HG02678 (cell line): Measurements from ENCODE around the gene ZMIZ1.

Experiments
- ATAC-seq: cut with Tn5 transposase; IDR thresholded peaks from one replicate; pipeline ENCODE4 v1.9.1; 2021; ENCODE audit warnings: mild to moderate bottlenecking, moderate library complexity; ENCODE audit not compliant: unreplicated experiment

ZMIZ1 gene

GRCh38 chr10:79292891-79293746 is 224.4 kb downstream of the ZMIZ1 start:
- ATAC-seq: no peak

DNA sequence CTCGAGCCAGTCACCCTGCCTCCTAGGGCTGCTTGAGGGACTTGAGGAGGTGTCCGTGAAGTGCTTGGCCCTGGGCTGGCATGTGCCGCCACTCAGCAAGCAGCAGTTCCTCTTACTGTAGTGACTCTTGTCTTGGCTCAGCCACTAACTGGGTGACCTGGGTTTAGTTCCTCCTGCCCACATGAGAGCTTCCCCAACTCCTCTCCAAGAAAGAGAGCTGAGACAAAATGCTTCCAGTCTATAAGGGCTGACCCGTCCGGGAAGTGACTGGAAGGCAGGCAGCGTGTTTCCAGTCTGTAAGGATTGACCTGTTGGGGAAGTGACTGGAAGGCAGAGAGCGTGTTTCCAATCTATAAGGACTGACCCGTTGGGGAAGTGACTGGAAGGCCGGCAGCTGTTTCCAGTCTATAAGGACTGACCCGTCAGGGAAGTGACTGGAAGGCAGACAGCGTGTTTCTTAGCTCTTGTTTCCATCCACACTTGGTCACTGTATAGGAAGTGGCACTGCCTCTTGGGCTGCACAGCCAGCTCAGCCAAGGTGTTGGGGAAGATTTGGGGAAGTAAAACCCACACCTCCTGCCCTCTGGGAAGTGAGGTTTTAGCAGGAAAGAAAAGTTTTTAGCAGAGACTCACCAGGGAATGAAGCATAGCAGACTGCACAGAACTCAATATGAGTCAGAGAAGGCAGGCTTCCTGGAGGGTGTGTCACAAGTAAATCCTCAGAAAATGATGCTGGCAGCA is 225.2 kb downstream of the ZMIZ1 start:
- ATAC-seq: no peak

DNA sequence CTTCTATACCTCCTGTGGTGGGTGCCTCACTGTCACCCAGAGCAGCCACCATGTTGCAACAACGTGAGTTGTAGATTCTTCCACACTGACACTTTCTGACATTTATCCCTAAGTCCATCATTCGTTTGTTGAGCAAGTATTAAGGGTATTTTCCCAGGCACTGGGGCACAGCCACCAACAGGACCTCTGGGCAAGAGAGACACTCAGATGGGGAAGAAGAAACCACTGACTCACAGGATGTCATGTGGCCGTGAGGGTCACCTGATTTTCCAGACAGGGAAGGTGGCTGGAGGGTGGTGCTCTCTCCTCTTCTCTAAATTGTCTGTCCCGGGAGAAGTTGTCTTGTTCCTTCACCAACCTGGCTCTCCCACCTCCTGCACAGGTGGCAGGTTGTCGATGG is 226.8 kb downstream of the ZMIZ1 start:
- ATAC-seq: no peak

GRCh38 chr10:79296431-79296830 is 227.7 kb downstream of the ZMIZ1 start:
- no peak for ATAC-seq

GRCh38 chr10:79298403-79299244 is 229.9 kb downstream of the ZMIZ1 start:
- ATAC-seq: no peak

DNA sequence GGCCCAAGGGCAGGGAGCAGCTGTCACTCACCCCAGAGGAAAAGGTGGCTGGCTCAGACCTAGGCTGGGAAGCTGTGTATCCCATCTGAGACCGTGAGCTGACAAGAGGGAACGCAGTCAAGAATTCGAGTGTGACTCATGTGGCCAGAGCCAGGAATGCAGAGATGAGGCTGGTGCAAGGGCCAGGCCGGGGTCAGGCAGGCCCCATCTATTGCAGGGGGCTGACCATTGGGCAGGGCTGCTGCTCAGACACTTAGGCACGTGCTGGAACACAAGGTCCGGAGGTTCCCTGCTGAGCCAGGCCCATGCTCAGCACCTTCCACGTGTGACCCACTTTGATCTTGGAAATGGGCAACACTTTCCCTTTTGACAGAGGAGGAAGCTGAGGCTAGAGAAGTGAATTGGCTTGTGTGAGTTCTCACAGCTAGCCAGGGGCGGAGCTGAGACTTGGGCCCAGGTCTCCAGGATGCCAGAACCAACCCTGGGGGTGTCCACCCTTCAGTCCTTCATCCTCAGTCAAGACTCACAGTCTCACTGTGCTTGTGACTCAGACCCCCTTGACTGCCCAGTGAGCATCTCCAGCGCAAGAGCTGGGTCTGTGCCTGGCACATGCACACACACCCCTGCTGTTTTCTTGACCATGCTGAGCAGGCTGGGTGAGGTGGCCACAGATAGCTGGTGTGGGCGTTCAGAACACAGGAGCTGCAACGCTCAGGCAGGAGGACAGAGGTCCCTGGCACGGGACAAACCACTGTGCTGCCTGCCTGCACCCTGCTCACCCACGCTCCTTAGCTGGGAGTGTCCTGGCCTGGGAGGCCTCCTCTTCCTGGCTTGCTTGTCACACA is 230.9 kb downstream of the ZMIZ1 start:
- no peak for ATAC-seq

DNA sequence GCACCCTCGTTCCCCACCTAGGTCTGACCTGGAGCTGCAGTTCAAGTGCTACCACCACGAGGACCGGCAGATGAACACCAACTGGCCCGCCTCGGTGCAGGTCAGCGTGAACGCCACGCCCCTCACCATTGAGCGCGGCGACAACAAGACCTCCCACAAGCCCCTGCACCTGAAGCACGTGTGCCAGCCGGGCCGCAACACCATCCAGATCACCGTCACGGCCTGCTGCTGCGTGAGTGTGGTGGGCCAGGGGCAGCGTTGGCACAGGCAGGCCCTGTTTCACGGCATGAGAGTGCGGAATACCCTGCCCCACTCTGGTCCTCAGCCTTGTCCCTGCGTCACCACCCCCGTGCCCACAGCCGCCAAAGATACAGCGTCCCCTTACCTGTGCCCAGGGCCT is 231.9 kb downstream of the ZMIZ1 start:
- no peak for ATAC-seq

DNA sequence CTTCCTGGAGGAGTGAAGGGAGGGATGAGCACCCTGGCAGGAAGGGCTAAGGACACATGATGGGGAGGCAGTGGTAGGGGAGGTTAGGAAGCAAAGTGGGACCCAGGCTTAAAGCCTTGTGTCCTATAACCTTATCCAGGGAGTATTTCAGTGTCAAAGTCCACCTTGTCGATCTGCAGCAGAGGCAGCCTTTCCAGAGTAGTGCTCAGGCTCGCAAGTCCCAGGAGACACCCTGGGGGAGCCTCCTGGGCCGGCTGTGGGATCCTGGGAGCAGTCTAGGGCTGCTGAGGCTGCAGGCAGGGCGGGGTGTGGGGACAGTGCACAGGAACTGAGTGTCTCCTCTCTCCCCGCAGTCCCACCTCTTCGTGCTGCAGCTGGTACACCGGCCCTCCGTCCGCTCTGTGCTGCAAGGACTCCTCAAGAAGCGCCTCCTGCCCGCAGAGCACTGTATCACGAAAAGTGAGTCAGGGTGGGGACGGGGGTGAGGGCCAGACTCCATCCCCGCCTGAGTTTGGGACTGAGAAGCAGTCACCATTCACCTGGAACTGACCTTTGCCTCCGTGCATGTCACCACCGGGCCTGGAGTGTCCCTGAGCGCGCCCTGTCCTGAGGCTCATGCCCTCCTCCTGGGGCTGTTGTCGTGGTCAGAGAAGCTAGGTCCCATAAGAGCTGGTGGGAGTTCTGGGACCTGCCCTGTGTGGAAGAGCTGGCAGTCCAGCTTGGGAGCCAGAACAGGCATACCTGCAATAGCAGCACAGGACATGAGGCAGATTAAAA is 233.2 kb downstream of the ZMIZ1 start:
- ATAC-seq: no peak

DNA sequence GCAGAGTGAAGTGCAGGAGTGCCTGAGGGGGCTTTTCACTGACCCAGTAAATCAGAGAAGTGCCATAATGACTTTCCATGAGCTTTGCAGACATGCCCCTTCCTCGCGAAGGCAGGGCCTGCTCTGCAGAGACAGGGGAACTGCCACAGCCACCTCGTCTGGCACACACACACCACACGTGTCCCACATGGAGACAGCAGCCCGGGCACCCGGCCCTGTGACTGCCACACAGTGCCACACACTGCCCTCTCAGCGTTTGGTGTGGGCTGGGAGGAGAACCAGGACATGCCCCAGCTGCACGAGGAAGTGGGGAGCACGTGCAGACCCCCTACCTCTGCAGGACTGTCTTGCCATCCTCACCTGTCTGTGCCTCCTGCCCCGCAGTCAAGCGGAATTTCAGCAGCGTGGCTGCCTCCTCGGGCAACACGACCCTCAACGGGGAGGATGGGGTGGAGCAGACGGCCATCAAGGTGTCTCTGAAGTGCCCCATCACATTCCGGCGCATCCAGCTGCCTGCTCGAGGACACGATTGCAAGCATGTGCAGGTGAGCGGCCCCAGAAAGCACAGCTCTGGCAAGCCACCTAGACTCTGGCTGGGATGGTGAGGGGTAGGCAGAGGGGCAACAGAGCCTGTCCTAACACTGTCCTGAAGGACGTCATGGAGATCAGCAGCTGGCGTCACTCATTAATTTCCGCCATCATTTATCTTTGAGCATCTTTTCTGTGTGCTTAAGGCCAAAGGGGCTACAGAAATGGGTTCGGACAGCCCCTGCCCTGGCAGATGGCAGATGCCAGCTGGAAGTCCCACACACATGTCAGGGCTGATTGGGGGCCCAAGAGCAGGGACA is 235.1 kb downstream of the ZMIZ1 start:
- no peak for ATAC-seq

- ATAC-seq: no peak
Observed at GRCh38 chr10:79304479-79305087, 235.8 kb downstream of the ZMIZ1 start.

GRCh38 chr10:79305515-79305914 is 236.7 kb downstream of the ZMIZ1 start:
- no peak for ATAC-seq

DNA sequence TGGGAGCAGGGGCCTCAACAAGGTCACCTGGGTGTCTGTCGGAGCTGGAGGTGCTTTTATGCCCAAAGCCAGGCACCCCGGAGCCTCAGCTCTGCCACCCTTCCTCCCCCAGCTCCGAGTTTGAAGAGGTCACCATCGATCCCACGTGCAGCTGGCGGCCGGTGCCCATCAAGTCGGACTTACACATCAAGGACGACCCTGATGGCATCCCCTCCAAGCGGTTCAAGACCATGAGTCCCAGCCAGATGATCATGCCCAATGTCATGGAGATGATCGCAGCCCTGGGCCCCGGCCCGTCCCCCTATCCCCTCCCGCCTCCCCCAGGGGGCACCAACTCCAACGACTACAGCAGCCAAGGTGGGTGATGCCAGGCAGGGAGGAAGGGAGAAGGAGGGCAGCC is 237.2 kb downstream of the ZMIZ1 start:
- no peak for ATAC-seq

GRCh38 chr10:79306644-79307220 is 238.0 kb downstream of the ZMIZ1 start:
- ATAC-seq: no peak

DNA sequence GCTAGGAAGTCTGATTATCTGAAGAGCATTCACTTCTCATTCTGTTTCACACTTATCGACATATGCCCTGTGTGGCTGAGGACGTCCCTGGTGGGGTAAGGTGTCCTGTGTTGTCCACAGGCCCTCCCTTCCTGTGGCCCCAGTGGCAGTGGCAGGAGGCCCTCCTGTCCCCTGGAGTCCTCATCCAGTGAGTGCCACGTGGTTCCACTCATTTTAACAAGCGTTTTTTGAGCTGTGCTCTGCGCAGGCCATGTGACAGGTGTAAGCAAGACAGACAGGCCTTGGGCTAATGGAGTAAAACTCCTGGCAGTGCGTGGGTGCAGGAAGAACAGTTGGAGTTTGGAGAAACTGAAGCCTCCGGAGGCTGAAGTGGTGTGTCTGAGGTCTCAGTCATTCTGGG is 239.2 kb downstream of the ZMIZ1 start:
- no peak for ATAC-seq

DNA sequence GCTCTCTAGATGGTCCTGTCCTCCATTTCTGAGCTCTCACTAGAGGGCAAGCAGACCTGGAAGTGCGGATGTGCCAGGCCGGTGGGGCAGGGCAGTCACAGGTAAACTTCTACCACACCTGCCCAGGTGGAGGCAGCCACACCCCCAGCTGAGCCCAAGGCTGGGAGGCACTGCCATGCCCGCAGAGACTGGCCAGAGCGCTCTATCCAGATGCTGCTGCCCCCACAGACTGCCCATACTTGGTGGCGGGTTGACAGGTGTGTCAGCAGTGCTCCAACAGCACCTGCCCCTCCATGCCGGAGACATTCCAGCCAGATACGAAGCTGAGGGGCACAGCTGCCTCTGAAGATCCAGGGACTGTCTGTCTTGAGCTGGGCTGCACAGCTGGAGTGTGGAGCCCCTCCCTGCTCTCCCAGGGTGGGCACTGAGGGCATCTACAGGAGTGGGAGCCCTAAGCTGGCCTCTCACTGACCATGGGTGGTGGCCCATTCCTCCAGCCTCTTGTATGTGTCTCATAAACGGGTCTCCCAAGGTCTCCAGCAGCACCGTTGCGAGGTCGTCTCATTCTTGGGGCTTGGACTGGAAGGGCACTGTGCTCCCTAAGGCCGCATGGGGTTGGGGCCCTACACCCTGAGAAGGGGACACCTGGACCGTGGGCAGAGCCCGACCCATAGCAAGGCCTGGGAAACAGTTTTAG is 240.4 kb downstream of the ZMIZ1 start:
- ATAC-seq: no peak

- no peak for ATAC-seq
Observed at GRCh38 chr10:79310200-79310865, 241.6 kb downstream of the ZMIZ1 start.
